Middle frontal gyrus (tissue), 1 donor: ENCODE data around the gene KLHL18.
"Not testable (repeated sequence)": the region's sequence is repeated elsewhere in the genome, so short reads cannot be mapped to it uniquely, and the experiment has no call there.

Source experiments
- DNase-seq: peaks from one replicate; pipeline ENCODE4 v3.0.0-alpha.2; 2015; ENCODE audit warnings: low spot score; ENCODE audit errors: extremely low spot score

Gene KLHL18

GRCh38 chr3:47359323-47359722, 76.6 kb downstream of the KLHL18 start:
- DNase-seq: no peak

GRCh38 chr3:47360110-47360517, 77.4 kb downstream of the KLHL18 start:
- DNase-seq: not testable (repeated sequence)

DNA sequence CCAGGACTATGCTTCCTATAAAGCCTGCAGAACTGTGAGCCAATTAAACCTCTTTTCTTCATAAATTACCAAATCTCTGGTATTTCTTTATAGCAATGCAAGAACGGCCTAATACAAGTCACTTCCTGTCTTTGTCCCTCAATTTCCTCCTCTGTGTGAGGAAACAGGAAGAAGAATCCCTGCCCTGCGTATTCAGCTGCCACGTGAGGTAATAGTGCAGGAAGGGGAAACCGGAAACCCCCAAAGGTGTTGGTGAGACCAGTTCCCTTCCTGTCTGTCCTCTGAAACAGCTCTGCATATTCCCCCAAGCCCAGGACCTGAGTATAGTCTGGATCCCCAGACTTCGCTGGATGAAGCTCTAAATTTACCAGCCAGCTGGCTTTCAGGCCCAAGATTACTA, 80.0 kb downstream of the KLHL18 start:
- DNase-seq: no peak

GRCh38 chr3:47365213-47366153, 82.7 kb downstream of the KLHL18 start:
- DNase-seq: no peak

DNA sequence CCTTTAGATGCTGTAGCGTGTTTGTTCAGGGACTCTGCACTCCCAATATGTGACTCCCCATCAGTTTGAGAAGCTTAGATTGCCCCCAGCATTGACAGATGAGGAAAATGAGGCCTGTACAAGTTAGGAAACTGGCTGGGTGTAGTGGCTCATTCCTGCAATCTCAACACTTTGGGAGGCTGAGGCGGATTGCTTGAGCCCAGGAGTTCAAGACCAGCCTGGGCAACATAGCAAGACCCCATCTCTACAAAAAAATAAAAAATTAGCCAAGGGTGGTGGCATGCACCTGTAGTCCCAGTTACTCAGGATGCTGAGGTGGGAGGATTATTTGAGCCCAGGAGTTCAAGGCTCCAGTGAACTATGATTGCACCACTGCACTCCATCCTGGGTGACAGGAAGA, 84.1 kb downstream of the KLHL18 start:
- DNase-seq: no peak

DNA sequence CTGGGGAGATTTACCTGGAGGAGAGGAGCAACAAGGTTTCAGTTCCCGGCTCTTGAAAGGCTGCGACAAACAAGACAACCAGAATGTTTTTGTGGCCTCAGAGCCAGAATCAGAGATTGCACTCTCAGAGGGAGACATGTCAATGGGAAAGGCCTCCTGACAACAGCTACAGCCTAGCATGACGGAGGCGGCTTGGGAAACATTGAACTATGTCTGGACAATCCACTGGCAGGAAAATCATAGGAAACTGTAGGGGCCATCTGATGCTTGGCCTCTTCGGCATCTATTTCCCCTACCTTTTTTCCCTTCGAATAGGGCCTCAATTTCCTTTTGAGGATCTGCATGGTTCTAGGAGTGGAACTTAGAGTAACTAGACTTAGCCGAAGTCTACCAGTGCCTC, 84.9 kb downstream of the KLHL18 start:
- DNase-seq: no peak

- DNase-seq: not testable (repeated sequence)
These were observed 87.3 kb downstream of the KLHL18 start for GRCh38 chr3:47370020-47370419.

- no peak for DNase-seq
These were observed 88.3 kb downstream of the KLHL18 start for GRCh38 chr3:47370887-47371697.

GRCh38 chr3:47374587-47374986, 91.8 kb downstream of the KLHL18 start:
- DNase-seq: no peak

- no peak for DNase-seq
These were observed 93.6 kb downstream of the KLHL18 start for GRCh38 chr3:47376393-47376792.

- no peak for DNase-seq
These were observed 94.4 kb downstream of the KLHL18 start for GRCh38 chr3:47377186-47377585.

GRCh38 chr3:47378869-47379268, 96.1 kb downstream of the KLHL18 start:
- no peak for DNase-seq

DNA sequence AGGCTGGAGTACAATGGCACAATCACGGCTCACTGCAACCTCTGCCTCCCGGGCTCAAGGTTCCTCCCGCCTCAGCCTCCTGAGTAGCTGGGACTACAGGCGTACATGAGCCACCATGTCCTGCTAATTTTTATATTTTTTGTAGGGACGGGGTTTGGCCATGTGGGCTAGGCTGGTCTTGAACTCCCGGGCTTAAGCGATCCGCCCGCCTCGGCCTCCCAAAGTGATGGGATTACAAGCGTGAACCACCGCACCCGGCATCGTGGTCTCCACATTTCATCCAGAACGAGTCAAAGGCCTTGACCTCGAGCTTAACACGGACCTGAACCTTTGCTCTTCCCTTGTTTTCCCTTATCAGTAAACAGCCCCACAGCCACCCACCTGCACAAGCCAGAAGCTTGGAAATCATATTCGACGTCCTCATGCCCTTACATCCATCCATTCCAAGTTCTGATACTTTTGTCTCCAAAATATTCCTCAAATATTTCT, 96.7 kb downstream of the KLHL18 start:
- DNase-seq: no peak

GRCh38 chr3:47380026-47380600, 97.4 kb downstream of the KLHL18 start:
- no peak for DNase-seq

- DNase-seq: peak; percentile 97
These were observed 98.0 kb downstream of the KLHL18 start, which contains the start of gene PTPN23 for GRCh38 chr3:47380601-47381316. Gene PTPN23 (plus strand): TSS chr3:47381021. CDS start chr3:47381097, 76 bp downstream.

DNA sequence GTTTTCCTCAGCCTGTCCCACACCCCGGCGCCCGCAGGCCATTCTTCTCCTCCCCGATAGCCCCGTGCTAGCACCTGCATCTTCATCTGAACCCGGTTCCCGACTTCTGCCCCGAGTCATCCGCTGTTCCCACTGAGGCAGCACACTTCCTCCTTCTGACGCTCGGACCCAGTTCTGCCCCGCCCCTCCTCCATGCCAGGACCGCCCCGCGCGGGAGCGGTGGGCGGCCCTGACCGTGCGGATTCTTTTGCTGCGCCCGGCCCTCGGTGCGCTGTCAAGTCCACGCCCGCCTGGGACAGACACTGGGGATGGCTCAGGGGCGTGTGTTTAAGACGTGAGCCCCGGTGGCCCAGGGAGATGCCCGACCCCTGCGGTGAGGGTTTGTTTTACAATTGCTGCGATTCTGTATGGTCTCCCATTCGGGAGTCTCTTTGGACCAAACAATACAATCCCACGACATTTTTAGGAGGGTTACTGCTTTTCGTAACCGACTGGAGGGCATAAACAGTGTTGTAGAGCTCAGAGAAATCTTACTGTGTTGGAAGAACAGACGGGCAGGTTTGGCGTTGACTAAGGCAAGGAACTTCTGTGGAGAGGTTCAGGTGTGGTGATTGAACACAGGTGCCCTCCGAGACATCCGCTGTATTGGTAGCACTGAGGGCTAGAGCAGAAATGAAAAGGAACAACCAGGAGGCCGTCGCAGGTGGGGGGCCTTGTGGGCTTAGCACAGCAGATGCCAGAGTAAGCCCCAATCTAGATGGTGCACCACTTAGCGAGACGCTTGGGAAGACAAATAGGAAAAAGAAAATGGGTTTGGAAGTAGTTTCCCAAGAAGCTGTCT, 98.8 kb downstream of the KLHL18 start:
- DNase-seq: peak; percentile 58

DNA sequence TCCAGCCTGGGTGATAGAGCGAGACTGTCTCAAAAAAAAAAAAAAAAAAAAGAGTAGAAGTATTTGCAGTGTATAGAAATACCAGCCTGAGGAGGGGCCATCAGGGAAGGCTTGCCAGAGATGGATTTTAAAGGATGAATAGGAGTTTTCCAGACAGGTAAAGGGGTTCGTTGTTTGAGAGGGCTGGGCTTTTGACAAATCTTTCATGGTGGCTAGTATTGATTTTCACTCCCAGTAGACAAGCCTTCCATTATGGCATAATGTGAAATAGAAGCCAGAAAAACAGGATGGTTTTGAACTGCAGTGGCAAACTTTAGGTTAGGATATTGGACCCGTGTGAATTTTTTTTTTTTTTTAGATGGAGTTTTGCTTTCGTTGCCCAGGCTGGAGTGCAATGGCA, 101.7 kb downstream of the KLHL18 start:
- no peak for DNase-seq

DNA sequence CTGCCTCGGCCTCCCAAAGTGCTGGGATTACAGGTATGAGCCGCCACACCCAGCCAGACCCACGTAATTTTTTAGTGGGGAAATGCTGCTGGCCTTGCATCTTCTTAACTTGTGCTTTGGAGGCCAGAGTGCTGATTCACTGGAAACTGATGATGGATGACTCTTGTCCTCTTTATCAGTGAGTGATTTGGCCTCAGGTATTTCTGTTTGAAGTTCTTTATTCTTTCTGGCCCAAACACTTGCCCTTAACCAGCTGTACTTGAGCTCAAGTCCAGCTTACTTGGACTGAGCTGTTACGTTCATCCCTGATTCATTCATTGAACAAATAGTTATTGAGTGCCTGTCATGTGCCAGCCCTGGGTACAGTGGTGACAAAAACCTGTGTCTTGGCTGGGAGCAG, 102.3 kb downstream of the KLHL18 start:
- DNase-seq: no peak

DNA sequence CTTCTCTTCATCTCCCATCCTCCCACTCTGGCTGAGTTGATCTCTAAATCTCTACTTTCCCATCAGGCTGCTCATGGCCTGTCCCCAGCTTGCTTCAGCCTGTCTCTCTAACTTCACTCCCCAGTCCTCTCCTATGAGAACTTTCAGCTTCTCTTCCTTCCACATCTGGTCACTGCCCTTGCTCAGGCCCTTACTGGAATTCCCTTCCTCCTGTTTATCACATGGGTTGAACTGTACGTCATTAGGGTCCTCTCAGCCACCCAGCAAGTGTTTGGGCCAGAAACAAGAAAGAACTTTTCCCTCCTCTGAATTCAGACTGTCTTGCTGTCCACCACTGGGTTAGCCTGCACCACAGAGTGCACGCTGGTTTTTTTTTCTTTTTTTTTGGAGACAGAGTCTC, 103.1 kb downstream of the KLHL18 start:
- no peak for DNase-seq

- no peak for DNase-seq
These were observed 110.2 kb downstream of the KLHL18 start for GRCh38 chr3:47392933-47393332.
